Aorta (tissue), 5 donors: Measurements from ENCODE around the gene SLC2A6. TPM values are rescaled to one million over a fixed set of nuclear protein-coding genes. Genes with fewer than 3 reads are reported as not detected.

Experiments used
- ATAC-seq: fragments of 200-7000 bp; cut with Tn5 transposase; one replicate; pipeline ENCODE4 v1.9.1; 2022; ENCODE audit warnings: moderate library complexity; ENCODE audit not compliant: low FRiP score
- DNase-seq, 2 donors: peaks; one replicate each; pipeline ENCODE4 v3.0.0-alpha.2; 2020
- H3K27ac ChIP-seq, 2 donors: one replicate each; pipeline ENCODE4 v1.5.1; 2013; ENCODE audit warnings: low read length in 2 of 2, mild to moderate bottlenecking in 2 of 2, moderate library complexity in 2 of 2, control low read depth in 1 of 2, inconsistent platforms in 1 of 2, low read depth in 1 of 2
- H3K27me3 ChIP-seq, 2 donors: one replicate each; pipeline ENCODE4 v1.6.1; 2013; ENCODE audit warnings: control low read depth in 1 of 2, low read length in 1 of 2, mild to moderate bottlenecking in 1 of 2, moderate library complexity in 1 of 2; ENCODE audit not compliant: insufficient read depth in 2 of 2, control insufficient read depth in 1 of 2
- H3K36me3 ChIP-seq, 2 donors: one replicate each; pipeline ENCODE4 v1.6.1; 2013; ENCODE audit warnings: control low read depth in 1 of 2, low read length in 1 of 2, mild to moderate bottlenecking in 1 of 2; ENCODE audit not compliant: insufficient read depth in 2 of 2, control insufficient read depth in 1 of 2
- H3K4me1 ChIP-seq, 2 donors: one replicate each; pipeline ENCODE4 v1.6.1; 2013; ENCODE audit warnings: low read length in 2 of 2, control low read depth in 1 of 2, mild to moderate bottlenecking in 1 of 2, moderate library complexity in 1 of 2; ENCODE audit not compliant: insufficient read depth in 2 of 2, control insufficient read depth in 1 of 2
- H3K4me3 ChIP-seq, 2 donors: one replicate each; pipeline ENCODE4 v1.5.1; 2013; ENCODE audit warnings: low read length in 2 of 2, control low read depth in 1 of 2, mild to moderate bottlenecking in 1 of 2
- H3K9me3 ChIP-seq: one replicate; pipeline ENCODE4 v1.6.1; 2013; ENCODE audit warnings: mild to moderate bottlenecking, low read length; ENCODE audit not compliant: control insufficient read depth
- WGBS, 2 donors: extraction: QIAGEN DNeasy Blood & Tissue Kit; methylation state at CpG; one replicate each; pipeline ENCODE4 v1.1.7; 2013; 5-methylcytosine and 5-hydroxymethylcytosine counted together
- intact Hi-C, 2 donors: fragments of 100-400 bp; cut with DNase I; formaldehyde crosslinking; loops; one replicate each; pipeline versions ENCODE4 v1.14.2 to v1.15.0; 2022
- polyA plus RNA-seq, 2 donors: library from polyadenylated mRNA; stranded (reverse); fragments of 200-250 nt; gene quantifications; one replicate each; pipeline ENCODE4 v1.2.3, GENCODE V29; 2013
- total RNA-seq, 2 donors: library from RNA; stranded (reverse); fragmentation: NEBNext Ultra II Directional; extraction: Animal tissue kit (Norgen Biotek cat#: 25700); gene quantifications; one replicate each; pipeline ENCODE4 v1.2.1, GENCODE V29; 2021
- donor health status: healthy with polysubstance abuse.
- donor health status: Bipolar disorder and iron deficiency.
- donor health status: DM: no; HTN: no; CAD: no.
- donor health status: DM: no; HTN: no; CAD: no.
- donor health status: DM: yes; HTN: yes; CAD: no.

SLC2A6 gene
- total and polyA plus RNA-seq, 4 donors = 1.5 to 5.8 (median 2.9) TPM

GRCh38 chr9:133429214-133429613 is 49.7 kb downstream of the SLC2A6 start:
- peak; percentile 6 for ATAC-seq
- intact Hi-C loops = no loop called here
- H3K27me3 ChIP-seq = no peaks in the 10 kb centered on the region
- H3K9me3 ChIP-seq = no peaks in the 10 kb centered on the region
- no peak for DNase-seq
- H3K4me1 ChIP-seq = no peaks in the 10 kb centered on the region
- H3K27ac ChIP-seq = no peak overlapping the region
- 3 to 6% methylated on average over 11 to 18 of the region's 18 CpGs for WGBS, 2 donors
- H3K4me3 ChIP-seq = no peak overlapping the region
- no peaks in the 10 kb centered on the region for H3K36me3 ChIP-seq

GRCh38 chr9:133428617-133429101 is 50.2 kb downstream of the SLC2A6 start:
- H3K27me3 ChIP-seq = no peaks in the 10 kb centered on the region
- 1% methylated on average over 26 to 57 of the region's 57 CpGs for WGBS, 2 donors
- no peak overlapping the region for H3K27ac ChIP-seq
- H3K4me1 ChIP-seq = no peaks in the 10 kb centered on the region
- no peak for ATAC-seq
- intact Hi-C loops = no loop called here
- peak overlapping the region in 1 of 2 donors; percentile 5 for H3K4me3 ChIP-seq
- H3K9me3 ChIP-seq = no peaks in the 10 kb centered on the region
- no peaks in the 10 kb centered on the region for H3K36me3 ChIP-seq
- no peak for DNase-seq

- Histone ChIP-seq H3K4me3 (no peak overlapping the region), H3K9me3 (no peaks in the 10 kb centered on the region), H3K27ac (no peak overlapping the region), H3K36me3 (no peaks in the 10 kb centered on the region), H3K4me1 (no peaks in the 10 kb centered on the region), H3K27me3 (no peaks in the 10 kb centered on the region)
- WGBS, 2 donors = 62 to 65% methylated on average over 10 of the region's 10 CpGs
- ATAC-seq (no peak), DNase-seq (no peak)
- intact Hi-C loops = no loop called here
Observed at GRCh38 chr9:133427658-133428348, 51.1 kb downstream of the SLC2A6 start.

- H3K4me1 ChIP-seq = no peaks in the 10 kb centered on the region
Observed at GRCh38 chr9:133426011-133426410, 52.9 kb downstream of the SLC2A6 start.

GRCh38 chr9:133425049-133425632 is 53.8 kb downstream of the SLC2A6 start:
- DNase-seq = no peak
- Histone ChIP-seq H3K27ac (no peak overlapping the region), H3K9me3 (no peaks in the 10 kb centered on the region), H3K4me1 (no peaks in the 10 kb centered on the region), H3K36me3 (no peaks in the 10 kb centered on the region), H3K4me3 (no peak overlapping the region), H3K27me3 (no peaks in the 10 kb centered on the region)
- 90% methylated on average over 22 of the region's 22 CpGs for WGBS, 2 donors
- no peak for ATAC-seq
- intact Hi-C loops = no loop called here

More at GRCh38 chr9:133426011-133426410, 52.9 kb downstream of the SLC2A6 start:
- no peak overlapping the region for H3K27ac ChIP-seq
- H3K4me3 ChIP-seq = no peak overlapping the region
- no peaks in the 10 kb centered on the region for H3K36me3 ChIP-seq
- intact Hi-C loops = no loop called here
- no peaks in the 10 kb centered on the region for H3K27me3 ChIP-seq
- ATAC-seq (no peak), DNase-seq (no peak)
- WGBS, 2 donors = 91 to 92% methylated on average over 11 of the region's 11 CpGs
- H3K9me3 ChIP-seq = no peaks in the 10 kb centered on the region

- Histone ChIP-seq H3K4me1 (no peaks in the 10 kb centered on the region), H3K36me3 (no peaks in the 10 kb centered on the region), H3K27me3 (no peaks in the 10 kb centered on the region), H3K9me3 (no peaks in the 10 kb centered on the region), H3K27ac (no peak overlapping the region), H3K4me3 (no peak overlapping the region)
- DNase-seq = no peak
- no peak for ATAC-seq
- intact Hi-C loops = no loop called here
- WGBS, 2 donors = 93 to 95% methylated on average over 12 of the region's 12 CpGs
Observed at GRCh38 chr9:133424187-133424586, 54.7 kb downstream of the SLC2A6 start.

GRCh38 chr9:133423216-133423615 is 55.7 kb downstream of the SLC2A6 start:
- WGBS, 2 donors = 70 to 81% methylated on average over 3 of the region's 3 CpGs
- Histone ChIP-seq H3K4me1 (no peaks in the 10 kb centered on the region), H3K9me3 (no peaks in the 10 kb centered on the region), H3K4me3 (no peak overlapping the region), H3K27me3 (no peaks in the 10 kb centered on the region), H3K27ac (no peak overlapping the region), H3K36me3 (no peaks in the 10 kb centered on the region)
- intact Hi-C loops = no loop called here
- no peak for DNase-seq
- ATAC-seq = no peak

GRCh38 chr9:133421615-133422542 is 57.0 kb downstream of the SLC2A6 start, which contains the start of gene ADAMTS13:
Gene ADAMTS13 (plus strand): TSS chr9:133422367. CDS start chr9:133422444, 77 bp downstream.
- no peaks in the 10 kb centered on the region for H3K27me3 ChIP-seq
- 53 to 55% methylated on average over 23 of the region's 23 CpGs for WGBS, 2 donors
- ATAC-seq (no peak), DNase-seq (no peak)
- no peak within 1 kb of the TSS for H3K27ac ChIP-seq
- H3K4me3 ChIP-seq = no peak within 1 kb of the TSS
- H3K4me1 ChIP-seq = no peaks in the 10 kb centered on the region
- intact Hi-C loops = no loop called here
- no peaks in the 10 kb centered on the region for H3K36me3 ChIP-seq
- no peaks in the 10 kb centered on the region for H3K9me3 ChIP-seq
